H1 (cell line): ENCODE results near the gene BBLN. TPM values are rescaled to one million over a fixed set of nuclear protein-coding genes. Genes with fewer than 3 reads are reported as not detected.
A peak's percentile ranks its signal among the peaks of the same experiment; 100 is the strongest.

ENCODE experiments used
- CTCF ChIA-PET: fragments of 300-600 bp; sonication (Branson Sonifier 250); formaldehyde crosslinking; loops from one replicate; lab custom pipeline; 2021; ENCODE audit not compliant: partially characterized antibody; lab: Charles Lee
- POLR2A ChIA-PET: fragments of 300-600 bp; sonication (Branson Sonifier 250); formaldehyde crosslinking; loops from one replicate; lab custom pipeline; 2021; ENCODE audit warnings: inconsistent platforms; ENCODE audit not compliant: partially characterized antibody; lab: Charles Lee
- DNase-seq, 2 experiments: peaks; one replicate each; pipeline versions ENCODE4 v3.0.0 to v3.0.0-alpha.2; 2010 to 2022; ENCODE audit warnings: low spot score in 2 of 2, low read depth in 1 of 2, mixed read lengths in 1 of 2
- FAIRE-seq: peaks from 2 replicates; lab custom pipeline; 2011; peaks lifted over from hg19 to GRCh38; lab: Jason Lieb, UNC
- H2AFZ ChIP-seq: 2 replicates; pipeline ENCODE4 v1.8.1; 2012; ENCODE audit warnings: low read length, inconsistent platforms
- H2AK5ac ChIP-seq: 2 replicates; pipeline ENCODE4 v1.6.1; 2013; ENCODE audit warnings: low read depth, low read length
- H2BK120ac ChIP-seq: replicated peaks from 2 replicates; pipeline ENCODE3; 2013; ENCODE audit warnings: low read depth, low read length, inconsistent platforms
- H2BK12ac ChIP-seq: 2 replicates; pipeline ENCODE4 v1.6.1; 2013; ENCODE audit warnings: low read depth, low read length
- H2BK15ac ChIP-seq: 2 replicates; pipeline ENCODE4 v1.6.1; 2013; ENCODE audit warnings: low read length
- H2BK20ac ChIP-seq: 2 replicates; pipeline ENCODE4 v1.6.1; 2013; ENCODE audit warnings: low read length
- H2BK5ac ChIP-seq: 2 replicates; pipeline ENCODE4 v1.6.1; 2013; ENCODE audit warnings: low read depth, low read length
- H3K14ac ChIP-seq: 2 replicates; pipeline ENCODE4 v1.6.1; 2013; ENCODE audit warnings: inconsistent platforms; ENCODE audit not compliant: insufficient read length
- H3K18ac ChIP-seq: 2 replicates; pipeline ENCODE4 v1.6.1; 2013; ENCODE audit warnings: low read length; ENCODE audit errors: extremely low read depth
- H3K23ac ChIP-seq: 2 replicates; pipeline ENCODE4 v1.6.1; 2013; ENCODE audit warnings: inconsistent platforms; ENCODE audit not compliant: insufficient read length
- H3K23me2 ChIP-seq: 2 replicates; pipeline ENCODE4 v1.6.1; 2013; ENCODE audit warnings: low read depth, low read length
- H3K27ac ChIP-seq: 2 replicates; pipeline ENCODE4 v1.6.1; 2011; ENCODE audit warnings: low read depth, low read length, inconsistent platforms
- H3K27me3 ChIP-seq, 4 experiments: replicated peaks in 1 of 4; 1 replicate in 1 of 4; 2 replicates in 3 of 4; pipeline versions ENCODE4 v1.6.1 to v1.8.1; 2011 to 2013; ENCODE audit warnings: low read length in 3 of 4, mild to moderate bottlenecking in 3 of 4, inconsistent platforms in 2 of 4, mixed read lengths in 2 of 4, moderate library complexity in 1 of 4; ENCODE audit not compliant: control insufficient read depth in 3 of 4, insufficient read depth in 3 of 4; ENCODE audit errors: extremely low read depth in 1 of 4
- H3K36me3 ChIP-seq, 4 experiments: 2 replicates each; pipeline versions ENCODE4 v1.6.1 to v1.8.1; 2011 to 2013; ENCODE audit warnings: mild to moderate bottlenecking in 4 of 4, low read length in 3 of 4, moderate library complexity in 2 of 4, control low read depth in 1 of 4, inconsistent platforms in 1 of 4; ENCODE audit not compliant: insufficient read depth in 4 of 4, control insufficient read depth in 2 of 4
- H3K4ac ChIP-seq: replicated peaks from 2 replicates; pipeline ENCODE3; 2013; ENCODE audit warnings: low read length, low read depth, mixed read lengths, inconsistent platforms; ENCODE audit not compliant: insufficient read length
- H3K4me1 ChIP-seq, 4 experiments: replicated peaks in 1 of 4; 1 replicate in 1 of 4; 2 replicates in 3 of 4; pipeline versions ENCODE4 v1.6.1 to v1.8.1; 2011 to 2013; ENCODE audit warnings: low read length in 3 of 4, inconsistent platforms in 2 of 4, mixed read lengths in 1 of 4; ENCODE audit not compliant: insufficient read depth in 4 of 4, control insufficient read depth in 3 of 4
- H3K4me2 ChIP-seq, 2 experiments: 2 replicates each; pipeline versions ENCODE4 v1.6.1 to v1.8.1; 2011 to 2013; ENCODE audit warnings: low read depth in 2 of 2, low read length in 2 of 2, control low read depth in 1 of 2, inconsistent platforms in 1 of 2, mild to moderate bottlenecking in 1 of 2; ENCODE audit not compliant: insufficient read depth in 1 of 2
- H3K4me3 ChIP-seq, 4 experiments: fragments of 200-600, 300-600 bp in 1 of 4; sonication (generic), shearing (Covaris generic), sonication (Bioruptor Twin) in 1 of 4; 2 replicates each; pipeline versions ENCODE4 v1.5.1 to v1.8.1; 2011 to 2016; ENCODE audit warnings: low read length in 4 of 4, low read depth in 3 of 4, control low read depth in 2 of 4, inconsistent platforms in 2 of 4, mild to moderate bottlenecking in 2 of 4, mixed read lengths in 1 of 4, moderate library complexity in 1 of 4; ENCODE audit not compliant: insufficient read depth in 2 of 4; ENCODE audit errors: extremely low read depth in 1 of 4
- H3K56ac ChIP-seq: replicated peaks from 2 replicates; pipeline ENCODE3; 2013; ENCODE audit warnings: low read depth, mild to moderate bottlenecking, mixed read lengths, low read length, inconsistent platforms; ENCODE audit not compliant: insufficient read length
- H3K79me1 ChIP-seq: 2 replicates; pipeline ENCODE4 v1.6.1; 2013; ENCODE audit warnings: low read depth, low read length, control low read depth
- H3K79me2 ChIP-seq, 2 experiments: 2 replicates each; pipeline versions ENCODE4 v1.6.1 to v1.8.1; 2012 to 2013; ENCODE audit warnings: low read length in 2 of 2, mild to moderate bottlenecking in 2 of 2, inconsistent platforms in 1 of 2; ENCODE audit not compliant: insufficient read depth in 2 of 2, control insufficient read depth in 1 of 2
- H3K9ac ChIP-seq, 4 experiments: replicated peaks in 1 of 4; 1 replicate in 1 of 4; 2 replicates in 3 of 4; pipeline versions ENCODE4 v1.6.1 to v1.8.1; 2011 to 2013; ENCODE audit warnings: low read depth in 3 of 4, low read length in 3 of 4, control low read depth in 2 of 4, mild to moderate bottlenecking in 2 of 4, moderate library complexity in 2 of 4, inconsistent platforms in 1 of 4; ENCODE audit errors: extremely low read depth in 1 of 4
- H3K9me3 ChIP-seq, 2 experiments: 2 replicates each; pipeline versions ENCODE4 v1.6.1 to v1.8.1; 2012 to 2013; ENCODE audit warnings: mild to moderate bottlenecking in 2 of 2, moderate library complexity in 2 of 2, control low read depth in 1 of 2, inconsistent platforms in 1 of 2, low read depth in 1 of 2, low read length in 1 of 2, mixed read lengths in 1 of 2; ENCODE audit not compliant: insufficient read depth in 2 of 2
- H4K20me1 ChIP-seq, 2 experiments: replicated peaks in 1 of 2; 2 replicates each; pipeline versions ENCODE3 to v1.8.1; 2011 to 2013; ENCODE audit warnings: inconsistent platforms in 2 of 2, low read length in 2 of 2, mild to moderate bottlenecking in 1 of 2; ENCODE audit not compliant: insufficient read depth in 2 of 2, control insufficient read depth in 1 of 2
- H4K5ac ChIP-seq: 2 replicates; pipeline ENCODE4 v1.6.1; 2013; ENCODE audit warnings: low read length, low read depth, mixed read lengths, inconsistent platforms; ENCODE audit not compliant: insufficient read length
- H4K8ac ChIP-seq: 2 replicates; pipeline ENCODE4 v1.8.0; 2013; ENCODE audit warnings: mild to moderate bottlenecking, moderate library complexity, low read length, inconsistent platforms; ENCODE audit not compliant: insufficient read depth; ENCODE audit errors: extremely low read depth
- H4K91ac ChIP-seq: replicated peaks from 2 replicates; pipeline ENCODE3; 2013; ENCODE audit warnings: low read length, mixed read lengths, inconsistent platforms; ENCODE audit not compliant: insufficient read length
- ASH2L ChIP-seq: fragments of 200-600, 300-600 bp; sonication (generic); IDR thresholded peaks from one replicate; pipeline ENCODE4 v1.7.1; 2017; ENCODE audit warnings: low read length
- CREB1 ChIP-seq: IDR thresholded peaks from 2 replicates; pipeline ENCODE4 v1.6.1; 2012; ENCODE audit warnings: inconsistent platforms
- CTBP2 ChIP-seq: IDR thresholded peaks from 2 replicates; pipeline ENCODE4 v1.7.0; 2011; ENCODE audit warnings: borderline replicate concordance, mild to moderate bottlenecking, moderate library complexity, mixed read lengths, low read length; ENCODE audit not compliant: insufficient read depth, insufficient read length
- HDAC2 ChIP-seq, 2 experiments: fragments of 300-600 bp in 1 of 2; sonication (generic) in 1 of 2; IDR thresholded peaks; 2 replicates each; pipeline ENCODE4 v1.6.1; 2011 to 2012; ENCODE audit warnings: low read depth in 2 of 2, low read length in 2 of 2, mild to moderate bottlenecking in 2 of 2, moderate library complexity in 2 of 2, borderline replicate concordance in 1 of 2, inconsistent platforms in 1 of 2
- KDM4A ChIP-seq: IDR thresholded peaks from one replicate; pipeline ENCODE4 v1.7.1; 2012; ENCODE audit warnings: low read depth, mild to moderate bottlenecking, moderate library complexity, low read length, inconsistent platforms; ENCODE audit not compliant: severe bottlenecking
- RNF2 ChIP-seq: fragments of 200-900, 300-1000 bp; sonication (generic); IDR thresholded peaks from 2 replicates; pipeline ENCODE4 v1.7.1; 2016; ENCODE audit warnings: borderline replicate concordance, low read depth, mild to moderate bottlenecking, antibody characterized with exemption, low read length; ENCODE audit not compliant: poor library complexity, severe bottlenecking; ENCODE audit errors: missing control alignments
- TBP ChIP-seq: IDR thresholded peaks from 2 replicates; pipeline ENCODE4 v1.6.1; 2011; ENCODE audit warnings: low read depth, low read length, improper control_type of control experiment
- WGBS, 2 experiments: shearing (Covaris generic) in 1 of 2; methylation state at CpG; one replicate each; pipeline versions ENCODE4 v1.1.6 to v1.1.7; 2013 to 2015; ENCODE audit warnings: low lambda C conversion rate in 2 of 2, mixed read lengths in 2 of 2, inconsistent platforms in 1 of 2, low coverage in 1 of 2, missing lambda C conversion rate in 1 of 2; ENCODE audit not compliant: insufficient replicate concordance in 2 of 2, insufficient coverage in 1 of 2, insufficient read length in 1 of 2; ENCODE audit errors: extremely low coverage in 1 of 2, missing lambda C conversion rate in 1 of 2; 5-methylcytosine and 5-hydroxymethylcytosine counted together
- polyA plus RNA-seq, 7 experiments: library from polyadenylated mRNA; depleted of rRNA in 3 of 7; stranded (reverse) in 5 of 7; unstranded in 2 of 7; fragments of >200 nt in 5 of 7; fragments of 200-250 nt in 2 of 7; gene quantifications; 1 replicate in 5 of 7; 2 replicates in 1 of 7; 4 replicates in 1 of 7; pipeline versions ENCODE4 v1.2.1 to v1.2.3, GENCODE V29; 2011 to 2013; ENCODE audit warnings: missing spikeins in 2 of 7, mixed read lengths in 2 of 7
- total RNA-seq: library from RNA; stranded (reverse); fragmentation: NEBNext Ultra II Directional; extraction: Animal tissue kit (Norgen Biotek cat#: 25700); gene quantifications from 2 replicates; pipeline ENCODE4 v1.2.1, GENCODE V29; 2021
- TF ChIP-seq, protein P1 (sequence below): IDR thresholded peaks from 2 replicates; pipeline ENCODE4 v1.6.1; 2012; ENCODE audit warnings: low read length, inconsistent platforms

The BBLN gene
- total and polyA plus RNA-seq, 2 of the 8 experiments (the other 6 are each of a cell fraction or from before 2014, with no cell fraction given), result 63.1 to 164 TPM

- no peak overlapping the region for H3K23ac ChIP-seq
- WGBS, 2 experiments, result 1% methylated on average over 38 of the region's 67 CpGs; no CpG with 5 or more reads in 1 of the 2 experiments
- peaks cover 0 to 3% of the 10 kb centered on the region in 2 experiments; a peak in 1 of 4 replicates for H3K79me2 ChIP-seq
- peak overlapping the region; percentile 78 for H3K18ac ChIP-seq
- peaks cover 0 to 5% of the 10 kb centered on the region in 2 experiments for H4K20me1 ChIP-seq
- H3K23me2 ChIP-seq, result peaks cover 6% of the 10 kb centered on the region; the same call in 1 of the 2 replicates
- DNase-seq (peak in 1 of 2 experiments; percentile 81), FAIRE-seq (no peak)
- peak overlapping the region; percentile 55 to 93 (median 74) for H3K4me3 ChIP-seq
- no peak overlapping the region for H3K14ac ChIP-seq
- no peaks in the 10 kb centered on the region; the same call in 1 of the 2 replicates for H3K79me1 ChIP-seq
- H2BK15ac ChIP-seq, result no peak overlapping the region; the same call in 1 of the 2 replicates
- no peak overlapping the region for H3K56ac ChIP-seq
- no peaks in the 10 kb centered on the region for H3K9me3 ChIP-seq
- no peak overlapping the region for H2BK20ac ChIP-seq
- CTCF ChIA-PET, result interaction anchor here (0.6 to 1.6 kb wide), 7 partner anchors 13 to 79 kb away, joined by 3 to 4 read pairs (median 3); no protein-coding TSS in a partner anchor
- peak overlapping the region; percentile 66 to 74 for H3K4me2 ChIP-seq
- H2BK120ac ChIP-seq, result no peak overlapping the region
- H4K91ac ChIP-seq, result no peak overlapping the region
- no peak overlapping the region; the same call in 1 of the 2 replicates for H3K27ac ChIP-seq
- H3K9ac ChIP-seq, result peak overlapping the region; percentile 37 to 51 (median 48); a peak in 6 of 7 replicates
- H2BK5ac ChIP-seq, result peak overlapping the region; percentile 66; the same call in 1 of the 2 replicates
- H3K27me3 ChIP-seq, result no peaks in the 10 kb centered on the region
- no peak overlapping the region for H3K4ac ChIP-seq
- no peak overlapping the region for H2AFZ ChIP-seq
- H4K8ac ChIP-seq, result no peak overlapping the region
- peak overlapping the region; percentile 46 for H4K5ac ChIP-seq
- POLR2A ChIA-PET, result interaction anchor here (1.0 to 2.2 kb wide), 9 partner anchors 10 to 101 kb away, joined by 3 to 7 read pairs (median 4); no protein-coding TSS in a partner anchor
- H2AK5ac ChIP-seq, result no peak overlapping the region
- H2BK12ac ChIP-seq, result no peak overlapping the region
- H3K36me3 ChIP-seq, result no peaks in the 10 kb centered on the region
- H3K4me1 ChIP-seq, result peaks cover 3 to 11% (median 9%) of the 10 kb centered on the region in 4 experiments; a peak in 6 of 7 replicates
- no peak for TF ChIP-seq RNF2
- TF ChIP-seq KDM4A, result peak; percentile 84
- no peak for TF ChIP-seq TBP
- peak; percentile 14 for TF ChIP-seq ASH2L
- TF ChIP-seq CREB1, result peak; percentile 30; the same call in 1 of the 2 replicates
- TF ChIP-seq HDAC2 (IDR thresholded peaks at IDR 0.05; ENCODE audit: borderline replicate concordance in 1 of 2, low read depth in 2 of 2, low read length in 2 of 2), result peak in 1 of 2 experiments; percentile 34; a peak in 1 of 4 replicates
- TF ChIP-seq CTBP2, result no peak
- TF ChIP-seq, protein P1, sequence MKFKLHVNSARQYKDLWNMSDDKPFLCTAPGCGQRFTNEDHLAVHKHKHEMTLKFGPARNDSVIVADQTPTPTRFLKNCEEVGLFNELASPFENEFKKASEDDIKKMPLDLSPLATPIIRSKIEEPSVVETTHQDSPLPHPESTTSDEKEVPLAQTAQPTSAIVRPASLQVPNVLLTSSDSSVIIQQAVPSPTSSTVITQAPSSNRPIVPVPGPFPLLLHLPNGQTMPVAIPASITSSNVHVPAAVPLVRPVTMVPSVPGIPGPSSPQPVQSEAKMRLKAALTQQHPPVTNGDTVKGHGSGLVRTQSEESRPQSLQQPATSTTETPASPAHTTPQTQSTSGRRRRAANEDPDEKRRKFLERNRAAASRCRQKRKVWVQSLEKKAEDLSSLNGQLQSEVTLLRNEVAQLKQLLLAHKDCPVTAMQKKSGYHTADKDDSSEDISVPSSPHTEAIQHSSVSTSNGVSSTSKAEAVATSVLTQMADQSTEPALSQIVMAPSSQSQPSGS, result no peak
Measured at GRCh38 chr9:128203707-128204551, 43.9 kb downstream of the BBLN start.
